Measurements from ENCODE around the gene BMP7.

The BMP7 gene

DNA sequence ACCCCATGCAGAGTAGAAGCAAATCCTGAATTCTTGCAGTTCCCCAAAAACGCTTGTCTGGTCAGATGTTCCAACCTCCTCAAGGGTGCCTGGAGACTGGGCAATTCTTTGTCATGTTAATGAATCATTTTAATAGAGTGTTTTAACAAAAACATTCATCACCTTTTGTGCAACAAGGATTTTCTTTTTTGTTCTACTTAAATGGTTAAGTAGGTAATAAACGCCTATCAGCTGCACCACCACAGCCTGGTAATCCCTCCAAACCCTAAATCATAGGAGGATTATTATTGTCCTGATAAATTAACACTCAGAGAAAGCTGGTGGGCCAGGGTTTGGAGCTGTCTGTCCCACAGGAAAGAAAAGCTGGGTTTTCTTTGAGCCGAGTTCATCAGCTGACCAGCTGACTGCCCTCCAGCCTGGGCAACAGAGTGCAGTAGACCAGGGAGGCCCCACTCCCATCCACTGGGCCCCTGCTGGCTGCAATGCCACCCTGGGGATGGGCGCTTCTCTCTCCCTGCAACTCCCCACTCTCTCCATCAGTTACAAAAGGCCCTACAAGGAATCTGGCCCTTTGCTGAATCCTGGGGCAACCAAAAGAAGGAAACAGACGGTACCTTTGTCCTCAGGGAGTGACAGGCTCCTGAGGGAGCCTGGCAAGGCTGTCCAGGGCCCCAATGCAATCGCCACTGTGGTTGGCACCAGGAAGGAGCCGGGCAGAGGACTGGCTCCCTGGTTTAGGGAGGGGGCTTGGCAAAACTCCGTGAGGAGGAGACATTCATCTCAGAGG, 23.1 kb upstream of the BMP7 start:
- Histone ChIP-seq H4K20me1 (ENCODE audit: insufficient read depth, low read length, poor library complexity, severe bottlenecking) (no peaks in the 10 kb centered on the region), H3K9ac (ENCODE audit: low read depth, low read length, poor library complexity, severe bottlenecking) (no peak overlapping the region), H3K27me3 (ENCODE audit: insufficient read depth, low read length, poor library complexity, severe bottlenecking) (no peaks in the 10 kb centered on the region), H3K4me1 (ENCODE audit: insufficient read depth, low read length, poor library complexity, severe bottlenecking) (no peaks in the 10 kb centered on the region), H3K4me2 (ENCODE audit: low read depth, low read length, poor library complexity, severe bottlenecking) (no peak overlapping the region), H3F3A (ENCODE audit: low read depth) (no peaks in the 10 kb centered on the region), H3K9me3 (ENCODE audit: insufficient read depth, low read depth, low read length) (no peaks in the 10 kb centered on the region), H3K79me2 (ENCODE audit: insufficient read depth, low read length) (no peaks in the 10 kb centered on the region), H3K36me3 (ENCODE audit: insufficient read depth, low read length) (no peaks in the 10 kb centered on the region), H3K9me2 (replicated peaks; ENCODE audit: low read depth, low read length) (no peaks in the 10 kb centered on the region), H3K4me3 (ENCODE audit: low read length, poor library complexity, severe bottlenecking) (no peak overlapping the region), H2AFZ (ENCODE audit: low read length) (no peak overlapping the region)
- TF ChIP-seq CTCF (conservative IDR thresholded peaks at IDR 0.05; ENCODE audit: low read length) (no peak), EZH2phosphoT487 (IDR thresholded peaks at IDR 0.05; ENCODE audit: borderline replicate concordance) (no peak)

DNA sequence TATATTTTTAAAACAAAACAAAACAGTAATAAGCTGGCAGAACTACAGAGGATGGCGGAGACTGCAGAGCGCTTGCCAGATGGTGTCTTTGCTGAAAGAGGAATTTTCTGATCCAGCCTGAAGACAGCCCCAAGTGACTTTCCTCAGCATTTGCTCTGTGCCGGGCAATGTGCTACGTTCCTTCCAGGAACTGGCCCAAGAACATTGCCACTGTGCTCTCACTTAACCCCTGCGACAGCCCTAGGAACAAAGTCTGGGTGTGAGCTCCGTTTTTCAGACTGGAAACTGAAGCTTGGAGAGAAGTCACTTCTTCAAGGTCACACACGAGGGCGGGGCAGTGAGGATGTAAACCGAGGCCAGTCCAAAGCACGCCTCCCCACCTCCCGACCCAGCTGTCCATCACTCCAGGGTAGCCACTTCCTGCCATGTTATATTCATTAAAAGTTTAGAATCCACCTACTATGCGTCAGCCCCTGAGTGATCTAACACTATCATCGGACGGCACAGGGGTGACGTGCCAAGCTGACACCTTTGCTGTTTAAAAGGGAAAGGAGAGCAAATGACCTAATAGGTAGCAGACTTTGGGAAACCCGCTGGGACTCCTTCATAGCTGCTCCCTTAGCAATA, 22.3 kb upstream of the BMP7 start:
- Histone ChIP-seq H3K79me2 (ENCODE audit: insufficient read depth, low read length) (no peaks in the 10 kb centered on the region), H4K20me1 (ENCODE audit: insufficient read depth, low read length, poor library complexity, severe bottlenecking) (no peaks in the 10 kb centered on the region), H3K9me2 (replicated peaks; ENCODE audit: low read depth, low read length) (no peaks in the 10 kb centered on the region), H3K4me1 (ENCODE audit: insufficient read depth, low read length, poor library complexity, severe bottlenecking) (no peaks in the 10 kb centered on the region), H3K9ac (ENCODE audit: low read depth, low read length, poor library complexity, severe bottlenecking) (no peak overlapping the region), H3K36me3 (ENCODE audit: insufficient read depth, low read length) (no peaks in the 10 kb centered on the region), H3K4me2 (ENCODE audit: low read depth, low read length, poor library complexity, severe bottlenecking) (no peak overlapping the region), H2AFZ (ENCODE audit: low read length) (no peak overlapping the region), H3K9me3 (ENCODE audit: insufficient read depth, low read depth, low read length) (no peaks in the 10 kb centered on the region), H3K4me3 (ENCODE audit: low read length, poor library complexity, severe bottlenecking) (no peak overlapping the region), H3F3A (ENCODE audit: low read depth) (no peaks in the 10 kb centered on the region), H3K27me3 (ENCODE audit: insufficient read depth, low read length, poor library complexity, severe bottlenecking) (no peaks in the 10 kb centered on the region)
- TF ChIP-seq CTCF (conservative IDR thresholded peaks at IDR 0.05; ENCODE audit: low read length) (no peak), EZH2phosphoT487 (IDR thresholded peaks at IDR 0.05; ENCODE audit: borderline replicate concordance) (no peak)

DNA sequence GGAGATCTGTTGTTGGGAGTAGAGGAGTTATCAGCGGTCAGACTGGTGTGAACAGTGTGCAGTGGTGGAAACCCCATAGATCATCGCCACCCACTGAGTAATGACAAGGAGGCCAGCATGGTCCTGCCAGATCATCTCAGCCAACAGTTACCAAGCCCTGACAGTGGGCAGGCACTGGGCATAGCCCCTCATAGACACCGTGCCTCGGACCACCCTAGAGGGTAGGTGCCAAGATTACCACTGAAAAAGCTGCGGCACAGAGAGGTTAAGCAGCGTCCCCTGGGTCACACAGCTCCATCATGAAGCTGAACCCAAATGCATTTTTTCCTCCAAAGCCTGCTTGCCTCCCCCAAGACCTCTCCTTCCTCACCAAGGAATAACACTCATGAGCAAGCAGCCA, 21.5 kb upstream of the BMP7 start:
- H3K9ac ChIP-seq (ENCODE audit: low read depth, low read length, poor library complexity, severe bottlenecking) = no peak overlapping the region
- H2AFZ ChIP-seq (ENCODE audit: low read length) = no peak overlapping the region
- H3K9me2 ChIP-seq (replicated peaks; ENCODE audit: low read depth, low read length) = no peaks in the 10 kb centered on the region
- H3F3A ChIP-seq (ENCODE audit: low read depth) = no peaks in the 10 kb centered on the region
- H4K20me1 ChIP-seq (ENCODE audit: insufficient read depth, low read length, poor library complexity, severe bottlenecking) = no peaks in the 10 kb centered on the region
- no peak overlapping the region for H3K4me2 ChIP-seq (ENCODE audit: low read depth, low read length, poor library complexity, severe bottlenecking)
- H3K9me3 ChIP-seq (ENCODE audit: insufficient read depth, low read depth, low read length) = no peaks in the 10 kb centered on the region
- H3K4me3 ChIP-seq (ENCODE audit: low read length, poor library complexity, severe bottlenecking) = no peak overlapping the region
- H3K4me1 ChIP-seq (ENCODE audit: insufficient read depth, low read length, poor library complexity, severe bottlenecking) = no peaks in the 10 kb centered on the region
- no peaks in the 10 kb centered on the region for H3K79me2 ChIP-seq (ENCODE audit: insufficient read depth, low read length)
- H3K27me3 ChIP-seq (ENCODE audit: insufficient read depth, low read length, poor library complexity, severe bottlenecking) = no peaks in the 10 kb centered on the region
- no peak for TF ChIP-seq CTCF (conservative IDR thresholded peaks at IDR 0.05; ENCODE audit: low read length)
- no peak for TF ChIP-seq EZH2phosphoT487 (IDR thresholded peaks at IDR 0.05; ENCODE audit: borderline replicate concordance)
- H3K36me3 ChIP-seq (ENCODE audit: insufficient read depth, low read length) = no peaks in the 10 kb centered on the region
